Right ventricle myocardium inferior (tissue), 1 donor: ENCODE measurements around the gene GTF2F1. TPM values are rescaled to one million over a fixed set of nuclear protein-coding genes. Genes with fewer than 3 reads are reported as not detected.
"Not testable (repeated sequence)": the region's sequence is repeated elsewhere in the genome, so short reads cannot be mapped to it uniquely, and the experiment has no call there.

Source experiments
- ATAC-seq: fragments of 200-7000 bp; cut with Tn5 transposase; one replicate; pipeline ENCODE4 v1.9.1; 2020; ENCODE audit warnings: mild to moderate bottlenecking, moderate library complexity
- DNase-seq: peaks from one replicate; pipeline ENCODE4 v3.0.0; 2021; ENCODE audit errors: missing footprints
- intact Hi-C: fragments of 100-400 bp; cut with DNase I; formaldehyde crosslinking; loops from one replicate; pipeline ENCODE4 v1.11.0; 2022
- total RNA-seq: library from RNA; stranded (reverse); fragmentation: NEBNext Ultra II Directional; extraction: Animal tissue kit (Norgen Biotek cat#: 25700); gene quantifications from one replicate; pipeline ENCODE4 v1.2.1, GENCODE V29; 2021
- donor health status: DM: no; HTN: yes; CAD: no; lungs with severe emphysema.

The GTF2F1 gene
- total RNA-seq, 1 donor from 2014 or later: 29.6 TPM

GRCh38 chr19:6372594-6373095 lies 20.3 kb downstream of the GTF2F1 start, which contains the start of gene ALKBH7:
ALKBH7 (plus strand) TSS chr19:6372794; CDS start chr19:6372821, 27 bp downstream.
- DNase-seq (peak; percentile 98), ATAC-seq (peak; percentile 92)
- intact Hi-C loops: loop anchor here (1.0 to 2.0 kb wide), 3 partner anchors 20 to 468 kb away; partner anchors contain the start of genes GTF2F1 and VMAC

DNA sequence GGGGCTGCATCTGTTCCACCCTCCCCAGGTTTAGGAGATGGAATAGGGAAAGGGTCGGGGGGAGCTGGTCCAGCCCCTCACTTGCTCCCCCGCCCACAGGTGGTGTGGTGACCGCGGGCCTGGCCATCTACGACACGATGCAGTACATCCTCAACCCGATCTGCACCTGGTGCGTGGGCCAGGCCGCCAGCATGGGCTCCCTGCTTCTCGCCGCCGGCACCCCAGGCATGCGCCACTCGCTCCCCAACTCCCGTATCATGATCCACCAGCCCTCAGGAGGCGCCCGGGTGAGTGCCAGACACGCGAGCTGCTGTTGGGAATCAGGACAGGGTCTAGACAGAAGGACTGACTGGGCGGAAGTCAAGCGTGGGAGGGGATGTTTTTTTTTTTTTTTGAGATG lies 28.6 kb downstream of the GTF2F1 start:
- intact Hi-C loops: no loop called here
- DNase-seq: no peak
- ATAC-seq: no peak

DNA sequence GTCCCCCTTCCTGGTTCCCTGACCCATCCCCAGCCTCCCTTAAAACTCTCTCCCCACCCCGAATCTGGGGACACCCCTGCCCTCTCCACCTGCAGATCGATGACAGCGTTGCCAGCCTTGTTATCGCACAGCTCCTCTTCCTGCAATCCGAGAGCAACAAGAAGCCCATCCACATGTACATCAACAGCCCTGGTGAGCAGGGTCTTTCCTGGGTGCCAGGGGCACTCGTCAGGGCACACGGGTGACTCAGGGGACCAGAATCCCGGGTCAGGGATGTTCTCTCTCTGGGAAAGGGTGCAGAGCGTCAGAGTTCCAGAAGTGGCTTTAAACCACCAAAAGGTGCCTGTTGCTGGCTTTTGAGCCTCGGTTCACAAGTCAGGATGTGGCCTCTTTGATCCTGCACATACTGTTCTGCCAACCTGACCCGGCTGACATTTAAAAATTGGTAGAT lies 30.6 kb downstream of the GTF2F1 start:
- no peak for ATAC-seq
- intact Hi-C loops: no loop called here
- DNase-seq: no peak

DNA sequence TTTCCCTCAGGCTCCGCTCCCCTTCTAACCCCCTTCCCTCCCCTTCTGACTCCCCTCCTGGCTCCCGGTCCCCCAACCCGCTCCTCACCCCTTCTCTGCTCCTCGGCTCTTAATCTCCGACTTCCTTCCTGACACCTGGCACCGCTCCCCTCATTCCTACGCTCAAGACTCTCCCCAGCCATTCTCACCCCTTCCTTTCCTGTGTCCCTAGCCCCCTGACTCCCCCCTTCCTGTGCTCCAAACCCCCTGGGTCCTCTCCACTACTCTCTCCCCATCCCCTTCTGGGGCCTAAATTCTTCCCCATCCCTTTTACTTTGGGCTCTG lies 31.0 kb downstream of the GTF2F1 start:
- ATAC-seq (no peak), DNase-seq (no peak)
- intact Hi-C loops: no loop called here

DNA sequence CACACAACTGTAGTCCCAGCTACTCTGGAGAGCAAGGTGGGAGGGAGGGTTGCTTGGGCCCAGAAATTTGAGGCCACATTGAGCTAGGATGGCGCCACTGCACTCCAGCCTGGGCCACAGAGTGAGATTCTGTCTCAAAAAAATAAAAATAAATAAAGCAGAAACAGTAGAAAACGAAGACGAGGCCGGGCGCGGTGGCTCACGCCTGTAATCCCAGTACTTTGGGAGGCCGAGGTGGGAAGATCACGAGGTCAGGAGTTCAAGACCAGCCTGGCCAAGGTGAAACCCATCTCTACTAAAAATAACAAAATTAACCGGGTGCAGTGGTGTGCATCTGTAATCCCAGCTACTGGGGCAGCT lies 32.1 kb downstream of the GTF2F1 start:
- not testable (repeated sequence) for ATAC-seq, DNase-seq
- intact Hi-C loops: loop anchor here (1.0 kb wide), 1 partner anchor 32 kb away; the partner anchor contains the start of gene GTF2F1

DNA sequence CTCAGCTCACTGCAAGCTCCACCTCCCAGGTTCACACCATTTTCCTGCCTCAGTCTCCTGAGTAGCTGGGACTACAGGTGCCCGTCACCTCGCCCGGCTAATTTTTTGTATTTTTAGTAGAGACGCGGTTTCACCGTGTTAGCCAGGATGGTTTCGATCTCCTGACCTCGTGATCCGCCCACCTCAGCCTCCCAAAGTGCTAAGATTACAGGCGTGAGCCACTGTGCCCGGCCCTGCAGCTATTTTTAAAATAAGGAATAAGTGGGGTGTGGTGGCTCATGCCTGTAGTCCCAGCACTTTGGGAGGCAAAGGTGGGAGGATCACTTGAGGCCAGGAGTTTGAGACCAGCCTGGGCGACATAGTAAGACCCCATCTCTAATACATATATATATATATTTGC lies 32.5 kb downstream of the GTF2F1 start:
- intact Hi-C loops, ATAC-seq, DNase-seq: not testable (repeated sequence)

DNA sequence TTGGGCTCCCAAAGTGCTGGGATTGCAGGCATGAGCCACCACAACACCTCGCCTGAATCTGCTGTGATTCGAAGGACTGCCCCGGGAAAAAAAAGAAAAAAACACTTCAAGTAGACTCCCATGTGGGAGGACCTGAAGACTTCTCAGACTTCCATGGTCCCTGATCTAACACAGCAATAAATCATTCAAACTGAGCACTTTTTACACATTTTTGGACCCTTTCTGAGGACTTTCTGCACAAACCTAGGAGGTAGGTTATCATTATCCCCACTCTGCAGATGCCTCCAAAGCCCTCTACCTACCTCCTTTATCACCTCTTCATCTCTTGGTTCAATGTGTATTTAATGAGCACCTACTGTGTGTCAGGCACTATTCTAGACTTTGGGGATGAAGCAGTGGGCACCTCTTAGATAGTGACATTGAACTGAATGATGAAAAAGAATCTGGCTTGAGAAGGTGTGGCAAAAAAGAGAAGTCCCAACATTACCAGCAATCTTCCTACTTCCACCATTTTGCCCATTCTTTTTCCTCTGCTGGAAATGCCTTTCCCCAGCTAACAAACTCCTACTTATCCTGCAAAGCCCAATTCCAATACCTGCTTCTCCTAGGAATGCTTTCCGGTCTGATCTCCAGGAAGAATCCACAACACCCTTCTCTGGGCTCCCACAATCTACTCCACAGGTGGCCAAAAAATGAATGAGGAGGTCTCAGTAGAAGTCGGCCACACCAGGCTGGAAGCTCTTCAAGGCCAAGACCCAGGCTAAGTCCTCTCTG lies 33.2 kb downstream of the GTF2F1 start:
- no peak for ATAC-seq
- DNase-seq: no peak
- intact Hi-C loops: no loop called here

GRCh38 chr19:6358003-6358402 lies 35.0 kb downstream of the GTF2F1 start:
- intact Hi-C loops: no loop called here
- ATAC-seq: no peak
- DNase-seq: no peak

DNA sequence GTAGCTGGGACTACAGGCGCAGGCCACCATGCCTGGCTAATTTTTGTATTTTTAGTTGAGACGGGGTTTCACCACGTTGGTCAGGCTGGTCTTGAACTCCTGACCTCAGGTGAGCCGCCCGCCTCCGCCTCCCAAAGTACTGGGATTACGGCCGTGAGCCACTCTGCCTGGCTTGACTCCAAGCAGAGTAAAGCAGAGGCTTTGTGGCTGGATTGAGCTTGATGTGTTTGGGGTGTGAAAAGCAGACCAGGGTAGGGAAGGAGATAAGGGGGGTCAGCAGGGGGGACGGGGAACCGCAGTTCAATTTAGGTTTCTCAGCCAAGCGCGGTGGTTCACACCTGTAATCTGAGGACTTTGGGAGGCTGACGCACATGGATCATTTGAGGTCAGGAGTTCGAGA lies 35.8 kb downstream of the GTF2F1 start:
- intact Hi-C loops: no loop called here
- ATAC-seq (no peak), DNase-seq (no peak)

GRCh38 chr19:6355321-6356040 lies 37.5 kb downstream of the GTF2F1 start:
- intact Hi-C loops, DNase-seq, ATAC-seq: not testable (repeated sequence)

GRCh38 chr19:6354098-6354674 lies 38.8 kb downstream of the GTF2F1 start:
- intact Hi-C loops: no loop called here
- ATAC-seq (no peak), DNase-seq (no peak)

DNA sequence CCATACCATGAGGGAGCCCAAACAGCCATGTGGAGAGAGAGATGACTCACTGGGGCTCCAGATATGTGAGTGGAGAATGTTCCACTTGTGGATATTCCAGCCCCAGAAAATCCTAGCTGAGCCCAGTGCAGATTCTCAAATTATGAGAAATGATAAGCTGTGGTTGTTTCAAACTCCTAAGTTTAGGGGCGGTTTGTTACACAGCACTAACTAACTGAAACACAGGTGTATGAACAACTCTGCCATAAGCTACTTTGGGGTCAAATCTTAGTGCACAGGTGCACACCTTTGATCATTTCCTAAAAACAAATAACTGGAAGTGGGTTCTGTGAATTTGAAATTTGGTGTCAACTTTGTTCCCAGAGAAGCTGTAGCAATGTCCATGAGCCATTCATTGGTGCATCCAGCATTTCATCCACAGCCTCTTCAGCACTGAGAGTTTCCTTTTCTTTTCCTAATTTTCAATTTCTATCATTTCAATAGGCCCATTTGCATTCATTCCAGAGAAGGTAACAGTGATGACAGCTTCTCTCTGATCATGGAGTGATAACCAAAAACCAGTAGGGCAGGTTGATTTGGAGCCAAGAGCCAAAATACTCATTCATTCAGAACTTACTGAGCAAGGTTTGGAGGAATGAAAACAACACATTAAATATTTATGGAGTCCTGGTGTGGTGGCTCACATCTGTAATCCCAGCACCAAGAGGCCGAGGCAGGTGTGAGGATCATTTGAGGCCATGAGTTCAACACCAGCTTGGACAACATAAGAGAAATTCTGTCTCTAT lies 40.4 kb downstream of the GTF2F1 start:
- intact Hi-C loops: no loop called here
- ATAC-seq: no peak
- DNase-seq: no peak

DNA sequence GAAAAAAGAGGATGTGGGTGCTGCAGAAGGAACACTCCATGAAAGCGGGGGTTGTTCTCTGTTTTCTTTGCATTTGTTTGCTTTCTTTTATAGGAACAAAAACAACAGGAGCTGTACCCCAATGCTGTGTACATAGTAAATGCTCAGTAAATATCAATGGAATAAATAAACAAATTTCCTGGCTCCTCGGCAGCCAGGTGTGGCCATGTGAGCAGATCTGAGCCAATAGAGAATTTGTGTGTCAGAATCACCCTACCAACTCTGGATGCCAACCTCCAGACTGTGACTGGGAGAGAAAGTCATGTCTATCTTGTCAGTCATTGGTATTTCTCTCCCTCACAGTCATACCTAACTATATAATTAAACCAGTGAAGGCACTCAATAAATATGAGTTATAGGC lies 42.3 kb downstream of the GTF2F1 start:
- ATAC-seq (no peak), DNase-seq (no peak)
- intact Hi-C loops: no loop called here

- DNase-seq, ATAC-seq, intact Hi-C loops: not testable (repeated sequence)
Observed at GRCh38 chr19:6349271-6349670, 43.7 kb downstream of the GTF2F1 start.

DNA sequence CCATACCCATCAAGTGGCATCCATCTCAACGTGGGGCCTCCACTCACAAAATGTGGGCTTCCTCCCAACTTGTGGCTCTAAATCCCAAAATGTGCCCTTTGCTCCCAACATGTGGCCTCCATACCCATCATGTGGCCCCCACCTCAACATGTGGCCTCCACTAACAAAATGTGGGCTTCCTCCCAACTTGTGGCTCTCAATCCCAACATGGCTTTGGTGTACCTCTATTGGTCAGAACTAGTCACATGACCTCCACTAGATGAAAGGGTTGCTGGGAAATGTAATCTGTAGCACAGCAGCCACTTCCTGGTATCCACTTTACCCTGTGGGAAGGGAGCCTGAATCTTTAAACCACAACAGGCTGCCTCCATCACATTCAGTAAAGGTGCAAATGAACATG lies 49.5 kb downstream of the GTF2F1 start:
- ATAC-seq (no peak), DNase-seq (no peak)
- intact Hi-C loops: no loop called here

- ATAC-seq (no peak), DNase-seq (no peak)
- intact Hi-C loops: no loop called here
Observed at GRCh38 chr19:6340493-6341201, 52.3 kb downstream of the GTF2F1 start.

DNA sequence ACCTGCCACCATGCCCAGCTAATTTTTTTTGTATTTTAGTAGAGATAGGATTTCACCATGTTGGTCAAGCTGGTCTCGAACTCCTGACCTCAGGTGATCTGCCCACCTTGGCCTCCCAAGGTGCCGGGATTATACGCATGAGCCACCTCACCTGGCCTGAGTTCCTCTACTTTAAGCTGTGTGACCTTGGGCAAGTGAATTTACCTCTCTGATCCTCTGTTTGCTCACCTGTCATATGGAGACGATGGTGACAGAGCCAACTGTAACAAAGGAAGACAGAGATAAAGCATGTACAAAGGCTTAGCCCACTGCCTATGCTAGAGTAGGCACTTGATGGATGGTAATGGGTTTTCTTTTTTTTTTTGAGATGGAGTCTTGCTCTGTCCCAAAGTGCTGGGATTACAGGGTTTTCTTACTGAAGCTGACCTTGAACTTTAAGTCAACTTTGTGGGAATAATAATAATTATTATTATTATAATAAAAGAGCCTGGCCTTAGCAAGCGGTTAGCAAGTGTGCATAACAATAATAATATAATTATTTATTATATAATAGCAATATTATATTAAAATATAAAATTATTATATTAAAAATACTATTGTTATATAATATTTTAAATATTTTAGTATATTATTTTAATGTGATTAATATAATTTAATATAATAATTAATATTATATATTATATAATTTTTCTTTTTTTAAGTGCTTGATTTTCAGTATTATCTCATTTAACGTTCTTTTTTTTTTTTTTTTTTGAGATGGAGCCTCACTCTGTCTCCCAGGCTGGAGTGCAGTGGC lies 58.3 kb downstream of the GTF2F1 start:
- intact Hi-C loops: no loop called here
- DNase-seq (no peak), ATAC-seq (no peak)
